Fibroblast of upper back skin (primary cell): ENCODE measurements around the gene DEFB124.
A peak's percentile ranks its signal among the peaks of the same experiment; 100 is the strongest.
"Not testable (repeated sequence)": the region's sequence is repeated elsewhere in the genome, so short reads cannot be mapped to it uniquely, and the experiment has no call there.

Experiments used
- DNase-seq: peaks from one replicate; pipeline ENCODE4 v3.0.0-alpha.2; 2013

Gene DEFB124

GRCh38 chr20:31485450-31486339, 10.8 kb upstream of the DEFB124 start:
- peak; percentile 87 for DNase-seq

GRCh38 chr20:31484001-31484400, 9.1 kb upstream of the DEFB124 start:
- peak; percentile 32 for DNase-seq

- no peak for DNase-seq
Measured at GRCh38 chr20:31476643-31477215, 1.8 kb upstream of the DEFB124 start.

- DNase-seq: no peak
Measured at GRCh38 chr20:31476294-31476585, 1.3 kb upstream of the DEFB124 start.

- DNase-seq: no peak
Measured at GRCh38 chr20:31475472-31476293, 756 bp upstream of the DEFB124 start.

GRCh38 chr20:31474097-31474436, 860 bp downstream of the DEFB124 start:
- no peak for DNase-seq

GRCh38 chr20:31473331-31474096, 1.4 kb downstream of the DEFB124 start:
- DNase-seq: peak; percentile 21

GRCh38 chr20:31472395-31473330, 2.3 kb downstream of the DEFB124 start:
- DNase-seq: peak; percentile 31

GRCh38 chr20:31470946-31471345, 4.0 kb downstream of the DEFB124 start:
- not testable (repeated sequence) for DNase-seq

- no peak for DNase-seq
Measured at GRCh38 chr20:31454361-31454760, 20.6 kb downstream of the DEFB124 start.

- DNase-seq: no peak
Measured at GRCh38 chr20:31452575-31452974, 22.4 kb downstream of the DEFB124 start.

- DNase-seq: no peak
Measured at GRCh38 chr20:31449511-31450414, 25.2 kb downstream of the DEFB124 start.

GRCh38 chr20:31446084-31446819, 28.7 kb downstream of the DEFB124 start:
- DNase-seq: no peak

GRCh38 chr20:31440012-31440659, 34.8 kb downstream of the DEFB124 start, which contains the start of gene DEFB123:
Gene DEFB123 (plus strand): TSS chr20:31440632. CDS start chr20:31440699, 67 bp downstream.
- no peak for DNase-seq

GRCh38 chr20:31430568-31431115, 44.3 kb downstream of the DEFB124 start:
- DNase-seq: no peak

- DNase-seq: not testable (repeated sequence)
Measured at GRCh38 chr20:31427576-31427975, 47.4 kb downstream of the DEFB124 start.

GRCh38 chr20:31426891-31427551, 47.9 kb downstream of the DEFB124 start:
- not testable (repeated sequence) for DNase-seq

- no peak for DNase-seq
Measured at GRCh38 chr20:31425797-31426196, 49.1 kb downstream of the DEFB124 start.
